Measurements from ENCODE around the gene PNRC2.
"Not testable (repeated sequence)": the region's sequence is repeated elsewhere in the genome, so short reads cannot be mapped to it uniquely, and the experiment has no call there.

PNRC2 gene

DNA sequence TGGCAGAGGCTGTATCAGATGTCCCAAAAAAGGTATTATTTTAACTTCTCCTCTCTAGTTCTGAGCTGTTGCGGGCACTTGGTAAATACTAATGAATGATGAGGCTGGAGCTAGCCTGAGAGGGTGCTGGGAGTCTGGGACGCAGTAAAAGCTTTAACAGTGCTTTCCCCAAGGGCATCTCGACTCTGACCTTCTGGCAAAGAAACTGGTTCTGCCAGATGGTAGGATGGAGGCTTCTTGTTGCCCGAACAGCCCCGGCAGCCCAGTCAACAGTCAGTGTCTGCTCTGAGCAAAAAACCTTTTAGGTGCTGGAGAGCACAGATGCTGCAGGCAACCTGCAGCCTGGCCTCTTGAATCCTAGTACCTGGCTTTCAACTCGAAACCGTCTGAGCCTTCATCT is 2.5 kb upstream of the PNRC2 start:
- no peak for DNase-seq

- DNase-seq = not testable (repeated sequence)
Observed at GRCh38 chr1:23958040-23958809, 1.4 kb upstream of the PNRC2 start.

GRCh38 chr1:23958810-23959460 is 693 bp upstream of the PNRC2 start:
- DNase-seq = peak; percentile 75

DNA sequence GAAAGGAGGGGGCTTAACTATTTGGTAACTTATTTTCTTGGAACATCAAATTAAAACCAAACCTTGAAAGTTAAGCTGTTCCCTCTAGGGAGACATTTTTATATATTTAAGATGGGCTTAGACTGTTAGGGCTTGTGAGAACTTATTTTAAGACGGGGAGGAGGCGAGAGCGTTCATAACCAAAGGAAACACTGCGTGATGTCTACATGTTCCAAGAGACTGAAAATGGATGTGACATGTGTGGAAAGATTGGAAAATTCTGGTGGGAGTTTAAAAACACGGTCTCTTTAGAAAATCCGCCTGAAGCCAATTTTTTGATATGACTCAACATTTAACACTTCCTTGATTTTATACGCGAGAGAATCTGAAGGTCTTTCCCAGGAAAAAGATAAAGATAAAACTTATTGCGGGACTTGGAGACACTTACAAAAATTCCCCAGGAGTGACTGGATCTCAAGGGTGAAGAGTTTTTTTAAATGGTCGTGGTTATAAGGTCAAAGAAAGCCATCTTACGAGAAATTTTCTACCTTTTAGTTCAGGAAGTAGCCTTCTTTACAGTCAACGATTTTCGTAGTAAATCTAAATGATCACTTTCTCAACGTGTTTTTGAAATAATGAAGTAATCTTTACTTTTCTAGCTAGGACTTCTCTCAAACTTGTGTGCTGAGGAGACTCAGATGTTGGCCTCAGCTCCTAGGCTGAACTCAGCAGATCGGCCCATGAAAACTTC is 828 bp downstream of the PNRC2 start:
- DNase-seq = no peak

DNA sequence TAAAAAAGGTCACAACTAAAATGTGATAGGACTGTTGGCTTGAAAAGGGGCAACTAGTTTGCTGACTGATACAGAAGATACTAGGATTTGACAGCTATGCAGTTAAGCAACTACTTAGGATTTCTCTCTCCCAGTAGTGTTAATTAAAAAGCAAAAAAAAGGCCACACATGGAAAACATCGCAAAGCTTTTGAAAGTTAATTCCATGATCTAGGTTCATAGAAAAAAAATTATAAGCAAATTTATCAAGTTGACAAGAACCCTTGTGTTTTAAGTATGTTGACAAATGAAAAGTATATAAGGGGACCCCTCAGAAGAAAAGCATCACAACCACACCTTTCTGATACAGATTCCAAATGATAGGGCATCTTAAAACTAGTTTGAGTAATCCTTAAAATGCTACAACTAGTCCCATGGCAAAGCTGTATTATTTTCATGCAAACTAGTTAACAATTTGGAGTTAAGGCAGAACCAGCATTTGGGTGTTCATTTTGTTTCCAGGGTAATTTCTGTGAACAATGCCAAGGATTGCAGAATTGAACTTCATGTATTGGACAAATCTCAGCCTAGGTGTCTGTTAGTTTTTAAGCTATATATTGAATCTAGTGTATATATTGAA is 4.1 kb downstream of the PNRC2 start:
- no peak for DNase-seq

DNA sequence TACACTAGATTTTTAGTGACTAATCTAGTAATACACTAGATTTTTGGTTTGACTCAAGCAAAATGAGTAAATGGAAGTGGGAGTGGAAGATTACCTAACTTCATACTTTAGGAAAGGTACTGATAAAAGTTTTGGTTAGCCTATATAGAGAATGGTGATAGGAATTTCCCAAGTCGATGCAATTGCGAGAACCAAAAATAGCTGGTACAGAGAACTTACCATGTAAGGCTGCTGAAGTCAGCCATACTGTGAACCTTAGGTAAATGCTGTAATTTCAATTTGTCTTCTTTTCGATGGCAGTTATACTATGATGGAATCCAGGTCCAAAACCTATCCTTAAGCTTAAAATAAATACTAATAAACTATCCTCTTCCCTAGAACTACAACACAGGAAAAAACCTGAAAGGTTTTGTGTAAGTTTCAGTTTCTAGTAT is 4.6 kb downstream of the PNRC2 start:
- DNase-seq = no peak

DNA sequence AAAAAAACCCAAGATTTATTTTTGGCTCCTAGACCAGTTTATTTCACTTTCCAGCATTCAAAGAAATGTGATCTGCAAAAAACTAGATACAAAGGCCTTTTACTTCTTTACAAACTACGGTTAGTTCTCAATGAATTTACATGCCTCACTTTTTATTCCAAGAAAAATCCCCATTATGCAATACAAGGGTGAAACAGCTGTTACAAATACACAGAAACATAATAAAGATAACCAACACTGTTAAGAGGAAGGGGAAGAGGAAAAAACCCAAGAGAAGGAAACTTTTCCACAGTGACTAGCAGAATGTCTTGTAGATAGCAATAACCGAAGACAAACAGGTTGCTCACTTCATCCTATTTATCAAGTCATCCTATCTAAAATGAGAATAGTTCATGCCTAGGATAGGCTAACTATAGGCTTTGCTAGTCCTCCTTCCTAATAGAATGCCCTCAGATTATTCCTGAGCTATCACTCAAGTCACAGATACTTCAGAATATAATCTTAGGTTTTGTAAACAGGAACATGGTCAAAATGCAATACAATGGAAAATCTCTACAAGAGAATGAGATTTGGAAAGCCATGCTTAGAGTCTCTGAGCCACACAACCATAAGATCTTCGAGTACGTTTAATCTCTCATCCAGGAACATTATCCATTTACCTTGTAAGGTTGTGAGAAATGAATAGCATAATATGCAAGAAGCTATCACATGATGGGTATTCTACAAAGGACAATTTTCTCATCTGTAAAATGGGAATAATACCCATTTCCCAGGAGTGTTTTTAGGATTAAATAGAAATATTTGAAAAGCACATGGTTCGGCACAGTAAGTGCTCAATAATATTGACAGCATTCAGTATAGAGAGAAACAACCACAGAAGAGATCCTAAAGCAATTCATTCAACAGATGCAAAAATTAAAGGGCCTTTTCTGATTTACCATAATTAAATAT is 5.4 kb downstream of the PNRC2 start:
- DNase-seq = no peak

GRCh38 chr1:23966973-23967493 is 7.4 kb downstream of the PNRC2 start:
- no peak for DNase-seq

GRCh38 chr1:23967871-23968270 is 8.2 kb downstream of the PNRC2 start:
- no peak for DNase-seq

DNA sequence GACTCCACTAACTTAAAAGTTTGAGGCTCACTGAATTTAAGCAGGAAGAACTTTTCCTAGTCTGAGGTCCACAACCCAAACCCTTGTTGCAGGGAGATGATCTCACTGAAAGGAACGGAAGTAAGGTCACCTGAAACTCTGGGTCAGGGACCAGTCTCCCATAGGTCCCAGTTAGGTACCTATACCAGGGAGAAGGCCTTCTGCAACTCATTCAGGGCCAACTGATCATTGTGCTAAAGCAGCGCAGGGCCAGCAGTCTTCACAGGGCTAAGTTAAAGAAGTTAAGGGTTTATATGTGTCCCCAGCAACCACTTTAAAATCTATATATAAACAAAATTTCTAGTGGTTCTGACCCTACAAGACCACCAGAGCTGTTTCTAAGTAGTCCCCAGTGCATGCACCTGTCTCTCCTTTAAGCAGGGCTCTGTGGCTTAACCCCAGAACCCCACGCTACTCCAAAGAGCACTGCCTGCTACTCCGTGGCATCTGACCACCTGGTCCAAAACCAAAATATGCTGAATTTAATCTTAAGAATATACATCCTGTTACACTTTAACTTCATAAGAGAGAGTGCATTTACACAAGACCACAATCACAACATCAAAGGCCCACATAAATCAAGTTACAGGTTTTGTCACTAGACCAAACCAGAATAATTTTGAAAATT is 17.7 kb downstream of the PNRC2 start:
- no peak for DNase-seq

- DNase-seq = no peak
Observed at GRCh38 chr1:23977854-23978191, 18.2 kb downstream of the PNRC2 start.

DNA sequence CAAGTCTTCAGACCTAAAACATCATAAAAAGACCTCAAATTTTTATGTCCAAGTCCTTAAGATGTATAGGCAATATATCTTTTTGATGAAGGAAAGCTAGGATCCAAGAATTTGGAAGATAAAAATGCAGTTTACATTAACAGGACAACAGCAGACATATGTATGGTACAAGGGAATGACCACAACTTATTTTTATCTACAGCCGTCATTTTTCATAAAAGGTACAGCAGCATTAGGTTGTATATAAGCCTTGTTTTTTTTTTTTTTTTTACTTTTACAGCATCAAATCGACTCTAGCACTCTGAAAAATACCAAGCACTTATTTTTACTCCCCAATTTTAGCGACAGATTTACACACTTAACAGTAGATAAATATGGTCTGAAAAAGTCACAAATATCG is 19.2 kb downstream of the PNRC2 start:
- no peak for DNase-seq

- DNase-seq = no peak
Observed at GRCh38 chr1:23979387-23979880, 19.8 kb downstream of the PNRC2 start.

DNA sequence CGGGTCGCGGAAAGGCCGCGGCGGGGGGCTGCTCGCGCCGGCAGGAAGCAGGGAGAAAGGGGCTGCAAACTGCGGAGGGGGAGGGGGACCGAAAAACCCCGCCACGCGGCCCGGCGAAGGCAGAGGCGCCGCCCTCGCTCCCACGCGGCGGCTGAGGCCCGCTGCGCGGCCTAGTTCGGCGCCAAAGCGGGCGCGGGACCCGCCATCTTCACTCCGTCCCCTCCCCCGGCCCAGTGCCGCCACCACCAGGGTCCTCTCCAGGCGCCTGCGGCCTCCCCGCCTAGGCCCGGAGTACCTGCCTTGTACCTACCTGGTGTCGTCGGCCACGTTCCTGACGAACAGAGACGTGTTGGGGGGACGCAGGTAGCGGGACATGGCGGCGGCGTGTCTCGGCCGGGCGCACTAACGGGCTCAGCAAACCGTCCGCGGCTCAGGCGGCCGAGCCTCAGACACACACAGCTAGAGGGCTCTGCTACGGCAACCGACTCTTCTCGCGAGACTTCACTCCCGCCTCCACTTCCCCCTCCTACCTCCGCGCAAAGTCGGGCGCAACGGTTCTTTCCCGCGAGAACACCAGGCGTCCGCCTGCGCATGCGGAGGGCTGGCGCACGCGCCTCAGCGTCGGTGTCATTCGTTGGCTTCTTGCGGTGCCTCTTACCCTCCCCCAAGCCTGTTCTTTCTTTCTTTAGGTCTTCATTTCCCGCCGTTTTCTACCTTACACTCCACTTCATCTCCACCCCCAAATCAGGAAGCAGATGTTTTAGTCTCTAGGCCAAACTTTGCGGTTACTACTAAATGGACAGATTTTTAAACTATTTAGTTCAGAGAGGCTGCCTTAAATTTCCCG is 20.5 kb downstream of the PNRC2 start, which contains the start of gene SRSF10:
TSS of gene SRSF10 (minus strand) at position 447 of the 847 bp plus-strand sequence. CDS start at position 375, 72 bp downstream.
- DNase-seq = peak; percentile 92

DNA sequence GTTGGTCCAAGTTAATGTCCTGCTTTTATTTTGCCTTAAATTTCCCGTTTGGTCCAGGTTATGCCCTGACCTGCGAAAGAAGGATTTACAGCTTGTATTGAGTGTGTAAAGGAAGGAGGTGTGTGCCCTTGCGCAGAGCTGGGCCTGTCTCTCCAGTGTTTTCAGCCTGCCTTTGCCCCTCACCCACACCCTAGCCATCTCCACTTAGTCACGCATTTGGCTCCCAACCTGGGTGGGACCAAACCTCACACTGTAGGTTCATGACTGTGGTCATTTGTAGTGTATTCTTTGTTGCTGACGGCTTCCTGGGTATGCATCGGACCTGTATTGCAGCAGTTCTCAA is 21.1 kb downstream of the PNRC2 start:
- DNase-seq = peak; percentile 35

DNA sequence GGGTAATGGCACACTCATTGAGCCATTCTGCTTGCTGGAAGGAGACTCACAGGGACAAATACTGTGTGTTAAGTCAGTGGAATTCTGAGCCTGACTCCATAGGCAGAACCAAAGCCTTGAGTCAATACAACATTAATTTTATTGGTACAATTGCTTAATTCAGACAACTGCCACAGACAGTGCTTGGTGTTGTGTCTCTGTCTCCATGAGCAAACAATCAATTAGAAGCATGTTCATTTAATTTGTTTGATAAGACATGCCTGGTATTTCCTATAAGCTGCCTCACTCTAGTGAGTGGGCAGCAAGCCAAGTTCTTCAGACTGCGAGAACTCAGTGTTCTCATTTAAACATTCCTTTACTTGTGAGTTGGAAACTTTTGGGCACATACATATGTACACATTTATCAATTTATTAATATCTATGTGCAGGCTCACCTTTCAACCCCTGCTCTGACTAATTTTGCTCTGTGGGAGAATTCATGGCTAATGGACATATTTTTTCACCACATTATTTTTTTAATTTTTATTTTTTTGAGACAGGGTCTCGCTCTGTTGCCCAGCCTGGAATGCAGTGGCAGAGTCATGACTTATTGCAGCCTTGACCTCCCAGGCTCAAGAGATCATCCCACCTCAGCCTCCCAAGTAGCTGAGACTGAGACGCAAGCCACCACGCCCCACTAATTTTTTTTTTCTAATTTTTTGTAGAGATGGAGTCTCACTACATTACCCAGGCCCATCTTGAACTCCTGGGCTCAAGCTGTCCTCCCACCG is 25.0 kb downstream of the PNRC2 start:
- DNase-seq = no peak

- not testable (repeated sequence) for DNase-seq
Observed at GRCh38 chr1:23987038-23987437, 27.4 kb downstream of the PNRC2 start.

GRCh38 chr1:23989263-23989662 is 29.6 kb downstream of the PNRC2 start:
- no peak for DNase-seq

GRCh38 chr1:23992011-23992410 is 32.4 kb downstream of the PNRC2 start:
- DNase-seq = not testable (repeated sequence)
